ENCODE results near the gene TCTN1.
"Not testable (repeated sequence)": the region's sequence is repeated elsewhere in the genome, so short reads cannot be mapped to it uniquely, and the experiment has no call there.

Gene TCTN1

GRCh38 chr12:110585231-110585799 is 28.6 kb upstream of the TCTN1 start:
- Histone ChIP-seq H3K4me3 (ENCODE audit: low read depth, low read length, poor library complexity, severe bottlenecking) (peak overlapping the region; percentile 18), H3K9me3 (ENCODE audit: low read length) (no peaks in the 10 kb centered on the region), H3K36me3 (ENCODE audit: insufficient read depth, low read length) (no peaks in the 10 kb centered on the region; the same call in 1 of the 2 replicates), H3K27me3 (ENCODE audit: insufficient read depth, low read length) (no peaks in the 10 kb centered on the region), H3K9ac (ENCODE audit: low read length) (peak overlapping the region; percentile 35; the same call in 1 of the 2 replicates), H2AFZ (ENCODE audit: low read length) (peak overlapping the region; percentile 82), H4K20me1 (ENCODE audit: insufficient read depth, low read length) (no peaks in the 10 kb centered on the region), H3K27ac (ENCODE audit: low read depth, low read length, poor library complexity, severe bottlenecking) (peak overlapping the region; percentile 69), H3F3A (ENCODE audit: insufficient read depth, low read length) (no peaks in the 10 kb centered on the region), H3K4me2 (ENCODE audit: low read length) (peak overlapping the region; percentile 54; the same call in 1 of the 2 replicates), H3K79me2 (ENCODE audit: insufficient read depth, low read length) (peaks cover 25% of the 10 kb centered on the region), H3K4me1 (ENCODE audit: insufficient read depth, low read length, severe bottlenecking) (peaks cover 44% of the 10 kb centered on the region), H3K9me2 (ENCODE audit: low read depth, low read length) (no peaks in the 10 kb centered on the region)
- TF ChIP-seq CTCF (IDR thresholded peaks at IDR 0.05; ENCODE audit: low read length) (no peak), EZH2 (IDR thresholded peaks at IDR 0.05; ENCODE audit: borderline replicate concordance, low read length) (no peak)

GRCh38 chr12:110587102-110587501 is 26.8 kb upstream of the TCTN1 start:
- not testable (repeated sequence) for H3K4me2 ChIP-seq (ENCODE audit: low read length); H3K27me3 ChIP-seq (ENCODE audit: insufficient read depth, low read length); H3F3A ChIP-seq (ENCODE audit: insufficient read depth, low read length); H3K9ac ChIP-seq (ENCODE audit: low read length); H3K79me2 ChIP-seq (ENCODE audit: insufficient read depth, low read length); H2AFZ ChIP-seq (ENCODE audit: low read length); H3K4me3 ChIP-seq (ENCODE audit: low read depth, low read length, poor library complexity, severe bottlenecking); H3K9me2 ChIP-seq (ENCODE audit: low read depth, low read length); H3K27ac ChIP-seq (ENCODE audit: low read depth, low read length, poor library complexity, severe bottlenecking); H4K20me1 ChIP-seq (ENCODE audit: insufficient read depth, low read length); H3K36me3 ChIP-seq (ENCODE audit: insufficient read depth, low read length); H3K9me3 ChIP-seq (ENCODE audit: low read length)
- H3K4me1 ChIP-seq (ENCODE audit: insufficient read depth, low read length, severe bottlenecking), result peaks cover 47% of the 10 kb centered on the region

DNA sequence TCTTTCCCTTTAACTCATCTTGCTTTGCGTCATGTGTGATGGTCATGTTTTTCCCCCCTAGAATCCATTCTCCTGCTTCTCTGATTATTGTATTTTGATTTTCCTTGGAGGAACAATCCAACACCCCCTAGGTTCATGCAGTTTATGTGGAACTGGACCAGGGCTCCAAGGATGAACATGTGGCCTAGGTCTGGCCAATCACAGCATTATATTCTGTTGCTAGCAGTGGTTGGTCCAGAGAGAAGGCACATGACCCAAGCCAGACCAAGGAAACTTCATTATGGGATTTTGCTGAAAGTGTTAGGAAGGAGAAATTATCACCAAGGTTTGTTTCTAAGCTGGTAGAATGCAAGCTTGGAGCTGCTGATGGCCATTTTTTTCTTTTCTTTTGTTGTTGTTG is 23.9 kb upstream of the TCTN1 start:
- H3K4me1 ChIP-seq (ENCODE audit: insufficient read depth, low read length, severe bottlenecking), result peaks cover 29% of the 10 kb centered on the region
- H3K9me2 ChIP-seq (ENCODE audit: low read depth, low read length), result no peaks in the 10 kb centered on the region
- no peaks in the 10 kb centered on the region for H4K20me1 ChIP-seq (ENCODE audit: insufficient read depth, low read length)
- H3K4me2 ChIP-seq (ENCODE audit: low read length), result no peak overlapping the region
- H3K9me3 ChIP-seq (ENCODE audit: low read length), result no peaks in the 10 kb centered on the region
- H3K27me3 ChIP-seq (ENCODE audit: insufficient read depth, low read length), result no peaks in the 10 kb centered on the region
- no peaks in the 10 kb centered on the region for H3K79me2 ChIP-seq (ENCODE audit: insufficient read depth, low read length)
- H3K4me3 ChIP-seq (ENCODE audit: low read depth, low read length, poor library complexity, severe bottlenecking), result no peak overlapping the region
- H2AFZ ChIP-seq (ENCODE audit: low read length), result no peak overlapping the region
- H3K27ac ChIP-seq (ENCODE audit: low read depth, low read length, poor library complexity, severe bottlenecking), result no peak overlapping the region
- no peak overlapping the region for H3K9ac ChIP-seq (ENCODE audit: low read length)
- no peak for TF ChIP-seq CTCF (IDR thresholded peaks at IDR 0.05; ENCODE audit: low read length)
- no peak for TF ChIP-seq EZH2 (IDR thresholded peaks at IDR 0.05; ENCODE audit: borderline replicate concordance, low read length)
- 0 out of 2 replicates have a peak, but pooled peaks cover 3% of the 10 kb centered on the region for H3F3A ChIP-seq (ENCODE audit: insufficient read depth, low read length)
- H3K36me3 ChIP-seq (ENCODE audit: insufficient read depth, low read length), result no peaks in the 10 kb centered on the region

- H3K4me1 ChIP-seq (ENCODE audit: insufficient read depth, low read length, severe bottlenecking), result peaks cover 21% of the 10 kb centered on the region
- 0 out of 2 replicates have a peak, but pooled peaks cover 3% of the 10 kb centered on the region for H3F3A ChIP-seq (ENCODE audit: insufficient read depth, low read length)
- H3K27ac ChIP-seq (ENCODE audit: low read depth, low read length, poor library complexity, severe bottlenecking), result peak overlapping the region; percentile 78
- no peaks in the 10 kb centered on the region for H3K9me3 ChIP-seq (ENCODE audit: low read length)
- H3K9ac ChIP-seq (ENCODE audit: low read length), result no peak overlapping the region
- H4K20me1 ChIP-seq (ENCODE audit: insufficient read depth, low read length), result no peaks in the 10 kb centered on the region
- H3K27me3 ChIP-seq (ENCODE audit: insufficient read depth, low read length), result no peaks in the 10 kb centered on the region
- H3K79me2 ChIP-seq (ENCODE audit: insufficient read depth, low read length), result no peaks in the 10 kb centered on the region
- no peak for TF ChIP-seq EZH2 (IDR thresholded peaks at IDR 0.05; ENCODE audit: borderline replicate concordance, low read length)
- no peaks in the 10 kb centered on the region for H3K9me2 ChIP-seq (ENCODE audit: low read depth, low read length)
- H3K36me3 ChIP-seq (ENCODE audit: insufficient read depth, low read length), result no peaks in the 10 kb centered on the region
- no peak overlapping the region; the same call in 1 of the 2 replicates for H2AFZ ChIP-seq (ENCODE audit: low read length)
- peak overlapping the region; percentile 42 for H3K4me2 ChIP-seq (ENCODE audit: low read length)
- no peak overlapping the region for H3K4me3 ChIP-seq (ENCODE audit: low read depth, low read length, poor library complexity, severe bottlenecking)
Observed at GRCh38 chr12:110590806-110591326, 23.1 kb upstream of the TCTN1 start.
